A204.1 (cell line): Measurements from ENCODE around the gene UNCX.

Experiments used
- FAIRE-seq: peaks from 2 replicates; lab custom pipeline; 2012; peaks lifted over from hg19 to GRCh38; lab: Jason Lieb, UNC

UNCX gene

DNA sequence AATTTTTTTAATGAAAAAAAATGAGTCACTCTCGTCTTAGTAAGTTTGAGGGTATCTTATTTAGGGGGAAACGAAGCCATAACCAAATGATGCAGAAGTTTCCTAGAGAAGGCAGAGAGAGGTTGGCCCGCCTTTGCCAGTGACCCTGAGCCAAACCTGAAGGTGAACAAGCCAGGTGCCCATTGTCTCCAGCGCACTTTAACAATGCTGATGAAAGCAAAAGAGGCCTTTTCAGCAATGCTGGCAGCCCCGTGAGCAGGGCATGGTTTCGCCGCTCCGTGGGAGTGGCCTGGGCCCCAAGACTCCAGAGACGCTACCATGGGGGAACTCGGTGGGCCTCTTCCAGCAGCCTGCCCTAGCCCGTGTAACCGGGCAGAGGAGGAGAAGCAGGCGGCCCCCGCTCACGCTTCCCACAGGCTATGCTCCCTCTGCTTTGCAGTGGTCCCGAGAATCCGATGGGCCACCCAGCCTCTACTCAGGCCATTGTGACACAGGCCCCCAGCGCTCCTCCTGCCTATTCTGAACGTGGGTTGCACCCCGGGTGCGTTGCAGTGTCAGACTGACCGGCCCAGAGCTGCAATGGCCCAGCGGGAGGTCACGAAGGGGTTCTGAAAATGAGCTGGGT lies 14.0 kb upstream of the UNCX start:
- FAIRE-seq: no peak

DNA sequence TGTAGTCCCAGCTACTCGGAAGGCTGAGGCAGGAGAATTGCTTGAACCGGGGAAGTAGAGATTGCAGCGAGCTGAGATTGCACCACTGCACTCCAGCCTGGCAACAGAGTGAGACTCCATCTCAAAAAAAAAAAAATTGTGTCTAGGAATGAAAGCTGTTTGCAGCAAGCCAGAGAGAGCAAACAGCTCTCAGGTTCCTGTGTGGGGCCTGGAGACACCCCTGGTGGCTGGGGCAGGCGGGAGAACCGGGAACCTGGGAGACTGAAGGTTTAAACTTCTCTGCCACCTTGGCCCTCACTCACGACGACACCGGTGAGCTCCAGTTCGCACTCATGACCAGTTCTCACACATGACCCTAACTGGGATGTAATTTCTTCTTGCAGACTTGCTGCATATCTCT lies 13.2 kb upstream of the UNCX start:
- FAIRE-seq: no peak

DNA sequence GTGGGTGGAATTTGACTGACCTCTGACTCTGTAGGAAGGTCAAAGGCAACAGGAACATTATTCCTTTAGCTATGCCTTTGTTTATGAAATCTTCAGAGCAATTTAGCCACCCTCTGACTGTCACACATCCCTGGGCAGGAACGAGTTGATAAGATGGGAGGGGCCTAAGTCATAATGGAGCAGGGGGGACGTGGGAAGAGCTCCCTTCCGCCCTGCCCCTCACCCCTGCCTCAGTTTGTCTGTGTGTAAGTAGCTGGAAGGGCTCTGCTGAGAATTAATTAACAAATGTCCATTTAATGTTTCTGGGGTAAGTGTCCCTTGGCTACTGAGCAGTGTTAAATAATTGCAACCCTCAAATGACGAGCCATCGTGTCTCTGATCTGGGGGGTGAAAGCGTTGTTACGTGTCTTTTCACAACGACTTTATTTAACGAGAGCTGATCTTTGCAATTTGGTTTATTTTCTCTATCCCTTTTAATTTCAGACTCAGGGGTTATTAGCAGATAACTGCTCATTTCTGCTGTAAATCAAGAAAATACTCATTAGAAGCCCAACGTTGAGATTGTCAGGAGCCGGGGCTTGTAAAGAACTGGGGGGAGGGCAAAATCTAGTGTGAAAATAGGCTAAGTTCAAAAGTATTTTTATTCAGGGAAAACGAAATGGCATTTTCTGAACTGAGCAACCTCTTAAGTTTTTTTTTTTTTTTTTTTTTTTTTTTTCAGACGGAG lies 12.5 kb upstream of the UNCX start:
- FAIRE-seq: no peak

DNA sequence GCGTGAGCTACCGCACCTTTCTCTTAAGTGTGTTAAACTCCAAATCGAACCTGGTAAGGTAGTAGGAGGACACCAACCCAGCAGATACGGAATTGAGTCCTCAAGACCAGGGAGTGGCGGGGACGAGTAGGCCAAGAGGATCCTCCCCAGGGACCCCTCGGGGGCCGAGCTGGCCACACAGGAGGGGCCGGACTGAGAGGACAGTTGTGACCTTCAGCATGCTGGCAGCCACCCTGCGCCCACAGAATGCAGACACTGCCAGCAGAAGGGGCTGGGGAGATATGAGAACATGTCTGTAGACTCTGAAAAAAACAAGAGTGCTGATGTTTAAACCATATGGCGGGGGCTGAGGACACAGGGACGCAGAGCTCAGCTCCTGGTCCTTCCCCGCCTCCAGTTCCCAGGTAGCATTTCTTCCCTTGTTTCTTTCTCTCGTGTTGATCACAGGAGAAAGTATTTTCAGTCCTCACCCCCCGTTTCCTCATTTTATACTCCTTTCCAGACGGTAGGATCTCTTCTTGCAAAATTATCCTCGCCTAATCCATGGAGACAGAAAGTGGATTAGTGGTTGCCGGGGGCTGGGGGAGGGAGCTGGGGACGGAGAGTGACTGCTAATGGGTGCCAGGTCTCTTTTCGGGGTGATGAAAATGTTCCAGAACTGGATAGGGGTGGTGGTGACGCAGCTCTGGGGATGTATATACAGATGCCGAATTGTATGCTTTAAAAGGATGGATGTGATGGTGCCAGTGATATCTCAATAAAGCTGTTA lies 11.5 kb upstream of the UNCX start:
- FAIRE-seq: no peak

DNA sequence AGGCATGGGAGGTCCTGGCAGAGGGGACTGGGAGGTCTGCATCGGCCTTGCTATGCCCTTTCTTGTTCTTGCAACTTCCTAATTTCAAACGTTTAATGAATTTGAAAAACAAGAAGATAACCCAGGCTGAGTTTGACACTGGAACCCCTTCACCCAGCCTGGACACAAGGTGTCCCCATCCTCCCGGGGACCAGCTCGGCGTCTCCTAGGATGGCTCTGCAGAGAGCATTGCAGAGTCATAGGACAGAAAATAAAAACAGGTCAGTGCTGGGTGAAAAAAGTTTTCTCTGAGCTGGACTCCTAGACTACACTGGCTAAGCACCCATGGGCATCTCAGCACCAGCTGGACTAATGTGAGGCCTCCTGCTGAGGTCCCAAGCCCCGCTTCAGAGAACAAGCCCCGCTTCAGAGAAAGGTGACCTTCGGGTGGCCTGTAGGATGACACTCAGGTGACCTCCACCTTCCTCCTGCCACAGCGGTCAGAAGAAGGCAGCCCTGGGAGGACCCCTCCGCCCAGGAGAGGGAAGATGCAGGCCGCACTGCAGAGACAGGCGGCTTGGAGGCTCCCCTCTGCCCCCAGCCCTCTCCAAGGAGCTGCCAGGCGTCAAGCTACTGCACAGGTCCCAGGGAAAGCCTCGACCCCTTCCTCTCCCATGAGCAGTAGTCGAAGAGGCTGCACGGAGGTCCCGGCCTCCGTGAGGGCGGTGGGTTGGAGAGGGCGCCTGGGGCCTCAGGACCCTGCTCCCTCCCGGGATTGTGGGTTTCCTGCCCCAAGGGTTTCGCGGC lies 9.3 kb upstream of the UNCX start:
- FAIRE-seq: no peak

DNA sequence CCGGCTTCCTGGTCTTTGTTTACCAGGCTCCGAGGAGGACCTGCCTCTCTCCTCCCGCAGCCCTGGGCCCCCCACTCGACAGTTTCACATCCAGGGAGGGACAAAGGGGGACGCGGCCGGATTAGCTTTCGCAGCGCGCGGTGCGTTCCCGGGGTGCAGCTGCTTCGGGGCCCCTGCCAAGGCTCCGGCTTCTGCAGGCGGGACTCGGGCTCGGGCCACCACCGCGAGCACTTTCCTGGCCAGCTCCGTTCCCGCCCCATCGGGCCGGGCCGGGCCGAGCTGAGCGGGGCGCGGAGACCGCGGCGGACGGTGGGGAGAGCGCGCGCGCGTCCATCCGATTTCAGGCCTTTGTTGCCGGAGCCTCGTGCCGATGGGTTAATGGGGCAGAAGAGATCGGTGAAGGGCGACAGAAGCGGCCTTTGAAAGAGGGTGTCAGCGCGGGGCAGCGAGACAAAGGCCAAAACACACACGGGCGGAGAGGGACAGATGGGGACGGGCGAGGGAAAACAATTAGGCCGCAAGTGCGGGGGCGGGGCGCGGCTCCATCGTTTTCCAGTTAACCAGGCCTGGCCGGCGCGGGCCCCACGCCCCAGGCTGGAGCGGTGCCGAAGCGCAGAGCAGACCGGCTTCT lies 8.5 kb upstream of the UNCX start:
- FAIRE-seq: no peak

DNA sequence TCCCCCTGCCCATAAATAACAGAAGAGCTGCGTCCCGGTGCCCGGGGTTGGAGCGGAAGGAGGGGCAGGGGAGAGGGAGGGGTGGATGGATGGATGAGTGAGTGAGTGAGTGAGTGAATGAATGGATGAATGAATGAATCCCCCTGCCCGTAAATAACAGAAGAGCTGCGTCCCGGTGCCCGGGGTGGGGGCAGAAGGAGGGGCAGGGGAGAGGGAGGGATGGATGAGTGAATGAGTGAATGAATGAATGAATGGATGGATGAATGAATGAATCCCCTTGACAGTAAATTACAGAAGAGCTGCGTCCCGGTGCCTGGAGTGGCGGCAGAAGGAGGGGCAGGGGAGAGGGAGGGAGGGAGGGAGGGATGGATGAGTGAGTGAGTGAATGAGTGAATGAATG lies 7.6 kb upstream of the UNCX start:
- no peak for FAIRE-seq

DNA sequence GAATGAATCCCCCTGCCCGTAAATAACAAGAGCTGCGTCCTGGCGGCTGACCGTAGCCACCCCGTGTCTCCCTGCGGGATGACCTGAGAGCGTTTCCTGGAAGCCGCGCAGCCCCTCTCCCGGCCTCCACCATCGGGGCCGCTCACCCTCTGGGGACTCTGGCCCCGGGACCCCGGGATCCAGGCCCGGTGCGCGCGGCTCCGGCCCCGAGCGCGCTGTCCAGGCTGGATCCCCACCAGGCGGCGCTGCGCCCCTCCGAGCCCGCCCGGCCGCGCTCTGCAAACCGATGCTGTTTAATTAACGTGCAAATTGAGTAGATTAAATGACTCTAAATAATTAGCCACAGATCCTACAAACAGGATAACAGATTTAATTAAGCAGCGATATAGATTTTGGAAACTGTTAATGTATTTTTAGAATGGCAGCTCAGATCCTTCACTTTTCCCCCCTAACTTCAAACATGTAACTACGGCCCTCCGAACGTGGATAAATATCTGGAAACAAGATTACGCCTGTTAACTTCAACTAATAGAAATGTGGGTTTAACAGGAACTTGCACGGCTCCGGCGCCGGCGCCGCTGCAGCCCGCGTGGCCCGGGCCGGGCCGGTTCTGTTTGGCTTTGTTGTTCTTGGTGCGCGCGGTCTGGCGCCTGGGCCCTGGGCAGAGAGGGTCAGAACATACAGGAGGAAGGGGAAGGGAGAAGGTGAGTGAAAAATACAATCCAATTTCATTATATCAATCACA lies 7.1 kb upstream of the UNCX start:
- FAIRE-seq: no peak

DNA sequence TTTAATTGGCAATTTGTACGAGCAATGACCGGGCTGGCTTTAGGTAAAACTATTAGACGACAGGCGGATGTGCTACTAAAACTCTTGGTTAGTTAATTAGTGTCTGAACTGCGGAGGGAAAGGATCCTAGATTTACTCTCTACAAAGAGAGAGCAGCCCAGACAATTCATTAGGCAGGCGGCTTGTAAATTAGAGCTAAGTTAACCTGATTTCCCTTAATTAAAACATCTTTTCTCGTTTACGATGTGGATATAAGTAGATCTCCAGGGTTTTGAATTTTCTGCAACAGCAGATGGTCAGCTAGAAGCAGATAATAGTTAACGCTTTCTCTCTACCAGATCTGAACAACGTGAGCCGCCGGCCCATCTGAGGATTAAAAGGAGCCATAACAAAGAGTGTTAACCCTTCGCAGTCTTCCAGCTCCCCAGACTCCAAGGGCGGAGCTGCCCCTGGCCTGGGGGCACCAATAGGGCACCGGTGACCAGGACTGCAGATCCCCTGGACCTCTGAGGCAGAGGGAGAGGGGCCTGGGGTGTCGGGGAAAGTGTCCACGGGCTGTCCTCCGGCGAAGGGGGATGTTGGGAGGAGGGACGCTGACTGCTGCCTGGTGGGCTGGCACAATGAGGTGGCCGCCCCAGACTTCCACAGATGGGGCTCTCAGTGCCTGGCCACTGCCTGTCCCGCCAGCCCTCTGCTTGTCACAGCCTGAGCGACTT lies 6.3 kb upstream of the UNCX start:
- FAIRE-seq: no peak

DNA sequence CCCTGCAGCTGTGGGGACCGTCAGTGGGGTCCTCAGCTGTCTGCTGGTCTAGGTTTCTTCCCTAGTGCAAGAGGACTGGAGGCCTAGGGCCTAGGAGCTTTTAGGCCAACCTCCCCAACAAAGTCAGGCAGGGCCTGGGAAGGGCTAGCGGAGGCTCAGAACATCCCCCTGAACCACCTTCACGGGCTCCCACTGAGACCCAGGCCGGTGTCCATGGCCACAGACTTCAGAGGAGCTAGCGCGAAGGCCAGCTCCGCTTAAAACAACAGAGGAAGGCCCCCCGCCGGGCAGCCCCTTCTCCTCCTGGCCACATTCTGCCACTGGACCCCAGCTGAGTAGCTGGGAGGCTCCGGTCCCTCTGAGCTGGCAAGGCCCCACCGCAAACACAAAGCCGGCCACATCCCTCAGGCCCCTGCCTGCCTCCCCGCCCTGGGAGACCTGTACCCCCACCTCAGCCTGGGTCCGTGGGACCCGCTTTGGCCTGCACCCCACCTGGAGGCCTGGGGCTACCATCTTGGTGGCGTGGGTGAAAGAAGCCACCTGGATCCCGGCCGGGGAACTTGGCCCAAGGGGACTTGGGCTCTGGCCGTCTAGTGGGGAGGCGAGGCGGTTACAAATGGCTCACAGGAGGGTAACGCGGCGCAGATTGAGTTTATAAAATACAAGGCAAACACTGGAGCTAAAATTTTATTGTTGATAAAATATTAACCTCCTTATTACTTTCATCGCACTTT lies 5.4 kb upstream of the UNCX start:
- no peak for FAIRE-seq

DNA sequence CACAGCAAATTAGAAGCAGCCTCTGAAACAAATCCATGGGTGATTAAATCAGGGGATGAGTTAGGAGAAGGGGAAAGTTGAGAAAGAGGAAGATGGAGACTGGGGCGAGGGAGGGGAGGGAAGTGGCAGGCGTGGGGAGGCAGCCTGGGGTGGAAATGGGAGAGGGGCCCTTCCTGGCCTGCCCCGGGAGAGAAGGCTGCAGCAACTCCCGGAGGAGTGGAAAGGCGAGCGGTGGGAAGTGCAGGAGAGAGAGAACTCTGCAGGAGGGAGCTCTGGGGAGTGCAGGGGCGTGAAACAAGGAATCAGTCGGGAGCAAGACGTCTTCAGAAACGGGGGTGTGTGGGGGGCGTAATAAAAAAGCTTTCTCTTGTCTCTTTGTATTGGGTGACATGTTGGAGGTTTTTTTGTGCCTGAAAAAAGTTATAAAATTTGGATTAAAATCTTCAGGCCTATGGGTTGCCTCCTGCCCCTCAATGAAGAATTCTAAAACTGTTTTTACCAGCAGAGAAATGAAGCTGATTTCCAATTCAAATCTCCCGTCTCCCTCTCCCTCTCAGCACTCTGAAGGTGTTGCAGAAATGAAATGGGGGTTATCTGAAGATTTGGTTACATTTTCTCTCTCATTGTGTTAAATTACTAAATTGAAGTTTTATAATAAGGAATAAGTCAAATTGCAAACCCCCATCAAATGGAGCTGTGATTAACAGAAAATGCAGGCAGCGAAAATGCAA lies 4.7 kb upstream of the UNCX start:
- FAIRE-seq: no peak

DNA sequence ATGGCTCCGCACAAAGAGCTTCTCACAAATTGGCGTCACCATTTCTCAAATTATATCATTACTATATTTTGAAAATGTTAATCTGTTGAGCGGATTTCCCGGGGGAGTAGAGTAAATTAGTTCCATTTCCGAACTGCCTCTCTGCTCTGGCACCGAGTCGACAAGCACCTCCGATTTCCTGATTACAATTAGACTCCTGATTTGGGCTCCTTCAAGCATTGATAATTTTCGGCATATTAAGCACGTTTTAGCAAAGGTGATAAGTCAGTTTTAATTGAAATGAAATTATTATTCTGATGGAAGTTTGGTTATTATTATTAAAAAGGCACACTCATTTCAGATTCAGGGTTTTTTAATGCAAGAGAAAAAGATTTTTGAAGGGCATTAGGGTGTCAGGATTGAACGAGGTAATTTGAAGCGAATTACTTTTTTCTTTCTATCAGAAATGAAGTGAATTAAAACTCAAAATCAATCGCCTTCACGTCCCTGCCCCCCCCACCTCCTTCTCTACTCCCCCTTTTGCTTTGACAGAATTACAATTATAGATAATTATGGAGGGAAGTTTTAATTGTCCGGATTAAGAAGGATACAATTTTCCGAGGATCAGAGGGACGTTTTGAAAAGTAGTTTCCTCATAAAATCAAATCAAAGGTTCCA lies 4.0 kb upstream of the UNCX start:
- FAIRE-seq: no peak

DNA sequence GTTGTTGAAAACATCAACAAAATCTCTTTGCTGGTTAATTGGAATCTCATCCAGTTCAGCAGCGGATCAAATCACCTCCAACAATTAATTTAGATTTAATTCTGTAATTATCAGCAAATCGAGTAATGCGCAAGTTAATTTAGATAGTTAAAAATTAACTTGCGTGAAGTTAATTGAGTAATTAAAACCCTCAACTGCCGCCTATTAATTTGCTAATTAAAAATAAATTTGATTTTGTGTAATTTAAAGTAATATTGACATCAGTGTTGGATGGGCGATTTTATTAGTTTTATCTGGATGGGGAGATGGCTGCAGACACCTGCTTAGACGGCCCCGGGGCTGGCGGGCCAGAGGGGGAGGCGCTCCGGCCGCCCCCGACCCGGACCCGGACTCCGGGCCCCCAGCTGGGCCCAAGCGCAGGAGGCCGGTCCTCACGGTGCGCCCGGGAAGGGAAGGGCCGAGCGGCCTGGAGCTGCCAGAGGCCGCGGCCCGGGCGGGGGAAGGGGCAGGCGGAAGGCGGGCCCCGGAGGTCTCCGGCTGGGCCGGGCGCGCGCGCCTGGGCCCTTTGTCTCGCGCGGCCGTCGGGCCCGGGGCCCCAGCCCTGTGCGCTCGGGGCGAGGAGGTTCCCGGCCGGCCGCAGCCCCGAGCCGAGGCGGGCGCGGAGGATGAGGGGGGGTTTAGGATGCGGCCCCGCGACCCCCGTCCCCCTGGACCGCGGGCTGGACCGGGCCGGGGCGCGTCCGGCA lies 3.3 kb upstream of the UNCX start:
- FAIRE-seq: no peak

DNA sequence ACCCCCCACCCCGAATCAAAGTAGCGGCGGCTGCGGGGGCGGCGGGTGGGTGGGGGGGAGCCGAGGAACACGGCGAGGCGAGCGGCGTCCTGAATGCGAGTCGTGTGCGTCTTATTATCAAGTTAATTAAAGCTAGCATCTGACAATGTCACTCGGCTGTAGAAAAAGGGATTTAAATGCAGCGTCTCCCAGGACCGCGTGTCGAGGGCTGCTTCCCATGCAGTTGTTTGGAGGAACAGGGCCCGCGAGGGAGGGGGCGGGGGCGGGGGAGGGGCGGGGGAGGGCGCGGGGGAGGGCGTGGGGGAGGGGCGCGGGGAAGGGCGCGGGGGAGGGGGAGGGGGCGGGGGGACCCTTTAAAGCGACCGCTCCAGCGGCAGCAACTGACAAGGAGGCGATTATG lies 2.7 kb upstream of the UNCX start:
- FAIRE-seq: no peak

DNA sequence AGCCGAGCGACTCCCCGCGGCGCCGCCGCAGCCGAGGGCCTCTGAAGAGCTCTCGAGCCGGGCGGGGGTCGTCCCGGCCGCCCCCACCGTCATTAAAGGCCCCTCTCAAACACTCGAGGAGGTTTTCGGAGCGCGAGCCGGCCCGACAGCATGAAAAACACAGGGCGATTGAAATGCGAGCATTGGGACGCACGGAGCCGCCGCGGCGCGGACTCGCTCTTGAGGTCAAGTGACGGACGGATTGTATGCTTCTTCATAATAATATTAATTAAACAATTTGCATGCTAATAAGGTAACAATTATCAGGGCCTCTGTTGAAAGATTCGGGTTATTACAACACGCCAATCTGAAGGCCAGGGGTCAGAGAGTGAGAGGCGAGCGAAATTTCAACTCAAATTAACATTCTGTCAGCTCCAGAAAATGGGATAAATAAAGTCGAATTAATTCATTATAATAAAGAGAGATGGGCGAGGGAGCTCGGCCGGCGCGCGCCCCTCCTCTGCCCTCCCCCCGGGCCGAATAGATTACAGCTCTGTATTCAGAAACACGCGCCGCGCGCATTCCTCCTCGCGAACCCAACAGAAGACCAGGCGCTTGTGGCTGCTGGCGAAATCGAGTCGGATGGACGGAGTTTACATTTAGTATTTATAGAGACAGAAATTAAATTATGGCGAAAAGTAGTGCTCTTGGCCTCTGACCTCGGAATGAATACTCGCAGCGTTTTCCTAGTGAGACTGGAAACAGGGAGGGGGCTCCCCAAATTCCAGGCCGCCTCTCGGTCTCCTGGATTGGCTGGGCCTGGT lies 2.1 kb upstream of the UNCX start:
- no peak for FAIRE-seq

DNA sequence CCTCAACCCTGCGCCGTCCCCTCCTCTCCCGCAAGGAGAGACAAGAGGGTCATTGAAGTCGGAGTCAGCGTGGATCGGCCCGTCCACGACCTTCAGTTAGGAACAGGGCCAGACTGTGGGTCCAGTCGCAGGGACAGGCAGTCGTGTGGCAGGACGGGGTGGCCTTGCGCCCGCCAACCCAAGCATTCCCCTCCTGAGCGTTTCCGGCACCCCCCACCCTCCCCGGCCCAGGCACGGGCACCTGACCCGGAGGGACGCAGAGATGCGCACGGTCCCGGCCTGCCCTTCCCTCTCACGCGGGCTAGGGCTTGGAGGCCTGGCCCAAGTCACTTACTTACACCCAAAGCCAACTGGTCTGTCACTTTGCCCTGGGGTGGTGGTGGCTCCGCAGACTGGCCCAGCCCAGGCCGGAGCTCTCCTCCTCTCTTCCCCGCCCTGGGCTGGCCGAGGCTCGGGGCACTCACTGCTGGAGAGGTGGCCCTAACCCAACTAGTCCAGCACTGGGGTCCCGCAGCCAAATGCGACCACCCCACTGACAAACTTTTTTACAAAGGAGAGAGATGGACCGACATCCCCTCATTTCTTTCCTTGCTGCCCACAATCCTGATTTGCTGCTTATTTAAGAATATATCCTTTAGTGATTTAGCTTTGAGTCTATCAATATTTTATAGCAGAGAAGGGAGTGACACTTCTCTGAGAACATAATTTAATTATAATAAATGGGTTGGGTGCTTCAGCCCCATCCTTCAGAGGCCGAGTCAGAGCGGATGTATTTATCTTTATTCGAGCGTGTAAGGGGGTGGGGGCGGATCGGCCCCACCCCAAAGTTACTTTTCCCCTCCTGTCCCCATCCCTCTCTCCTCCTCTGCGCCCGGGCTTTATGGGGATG lies 1.2 kb upstream of the UNCX start:
- FAIRE-seq: no peak
